ENCODE results near the gene GID4.

GID4 gene

GRCh38 chr17:18018411-18018921 is 20.7 kb upstream of the GID4 start:
- DNase-seq (ENCODE audit: insufficient read length) (no peak), FAIRE-seq (no peak)
- TF ChIP-seq POLR2AphosphoS5 (IDR thresholded peaks at IDR 0.05; ENCODE audit: low read depth, low read length) = no peak
- no peak for TF ChIP-seq POLR2A (IDR thresholded peaks at IDR 0.05; ENCODE audit: low read depth, low read length)
- no peak for TF ChIP-seq TAF1 (IDR thresholded peaks at IDR 0.05; ENCODE audit: borderline replicate concordance, low read depth, low read length)

GRCh38 chr17:18019838-18020154 is 19.4 kb upstream of the GID4 start:
- DNase-seq (ENCODE audit: insufficient read length) = no peak
- TF ChIP-seq TAF1 (IDR thresholded peaks at IDR 0.05; ENCODE audit: borderline replicate concordance, low read depth, low read length) (no peak), POLR2AphosphoS5 (IDR thresholded peaks at IDR 0.05; ENCODE audit: low read depth, low read length) (no peak), POLR2A (IDR thresholded peaks at IDR 0.05; ENCODE audit: low read depth, low read length) (no peak)
- no peak for FAIRE-seq

GRCh38 chr17:18020971-18021370 is 18.2 kb upstream of the GID4 start:
- FAIRE-seq = no peak
- DNase-seq (ENCODE audit: insufficient read length) = no peak
- no peak for TF ChIP-seq POLR2A (IDR thresholded peaks at IDR 0.05; ENCODE audit: low read depth, low read length)
- TF ChIP-seq POLR2AphosphoS5 (IDR thresholded peaks at IDR 0.05; ENCODE audit: low read depth, low read length) = no peak
- TF ChIP-seq TAF1 (IDR thresholded peaks at IDR 0.05; ENCODE audit: borderline replicate concordance, low read depth, low read length) = no peak

GRCh38 chr17:18021372-18021771 is 17.8 kb upstream of the GID4 start:
- TF ChIP-seq POLR2A (IDR thresholded peaks at IDR 0.05; ENCODE audit: low read depth, low read length) (no peak), POLR2AphosphoS5 (IDR thresholded peaks at IDR 0.05; ENCODE audit: low read depth, low read length) (no peak), TAF1 (IDR thresholded peaks at IDR 0.05; ENCODE audit: borderline replicate concordance, low read depth, low read length) (no peak)
- no peak for DNase-seq (ENCODE audit: insufficient read length)
- no peak for FAIRE-seq

- FAIRE-seq (peak; percentile 58), DNase-seq (ENCODE audit: insufficient read length) (peak; percentile 48)
- TF ChIP-seq POLR2A (IDR thresholded peaks at IDR 0.05; ENCODE audit: low read depth, low read length) (no peak), TAF1 (IDR thresholded peaks at IDR 0.05; ENCODE audit: borderline replicate concordance, low read depth, low read length) (no peak), POLR2AphosphoS5 (IDR thresholded peaks at IDR 0.05; ENCODE audit: low read depth, low read length) (no peak)
Observed at GRCh38 chr17:18025241-18025944, 13.8 kb upstream of the GID4 start.

- no peak for TF ChIP-seq POLR2A (IDR thresholded peaks at IDR 0.05; ENCODE audit: low read depth, low read length)
- FAIRE-seq = peak; percentile 9
- DNase-seq (ENCODE audit: insufficient read length) = no peak
Observed at GRCh38 chr17:18025945-18026776, 13.0 kb upstream of the GID4 start.

- TF ChIP-seq TAF1 (IDR thresholded peaks at IDR 0.05; ENCODE audit: borderline replicate concordance, low read depth, low read length) = no peak
- no peak for TF ChIP-seq POLR2A (IDR thresholded peaks at IDR 0.05; ENCODE audit: low read depth, low read length)
- FAIRE-seq = no peak
- no peak for DNase-seq (ENCODE audit: insufficient read length)
Observed at GRCh38 chr17:18027280-18027679, 11.9 kb upstream of the GID4 start.

- no peak for DNase-seq (ENCODE audit: insufficient read length)
Observed at GRCh38 chr17:18028114-18028951, 10.9 kb upstream of the GID4 start.

GRCh38 chr17:18028952-18029540 is 10.2 kb upstream of the GID4 start:
- TF ChIP-seq POLR2AphosphoS5 (IDR thresholded peaks at IDR 0.05; ENCODE audit: low read depth, low read length) (no peak), TAF1 (IDR thresholded peaks at IDR 0.05; ENCODE audit: borderline replicate concordance, low read depth, low read length) (no peak), POLR2A (IDR thresholded peaks at IDR 0.05; ENCODE audit: low read depth, low read length) (no peak)
- DNase-seq (ENCODE audit: insufficient read length) (no peak), FAIRE-seq (no peak)

More at GRCh38 chr17:18028114-18028951, 10.9 kb upstream of the GID4 start:
- no peak for FAIRE-seq
- TF ChIP-seq TAF1 (IDR thresholded peaks at IDR 0.05; ENCODE audit: borderline replicate concordance, low read depth, low read length) (no peak), POLR2AphosphoS5 (IDR thresholded peaks at IDR 0.05; ENCODE audit: low read depth, low read length) (no peak), POLR2A (IDR thresholded peaks at IDR 0.05; ENCODE audit: low read depth, low read length) (no peak)

GRCh38 chr17:18031955-18032354 is 7.3 kb upstream of the GID4 start:
- DNase-seq (ENCODE audit: insufficient read length) = no peak
- no peak for TF ChIP-seq POLR2AphosphoS5 (IDR thresholded peaks at IDR 0.05; ENCODE audit: low read depth, low read length)
- TF ChIP-seq TAF1 (IDR thresholded peaks at IDR 0.05; ENCODE audit: borderline replicate concordance, low read depth, low read length) = no peak
- FAIRE-seq = no peak

- DNase-seq (ENCODE audit: insufficient read length) (peak; percentile 63), FAIRE-seq (peak; percentile 69)
- no peak for TF ChIP-seq POLR2A (IDR thresholded peaks at IDR 0.05; ENCODE audit: low read depth, low read length)
- no peak for TF ChIP-seq POLR2AphosphoS5 (IDR thresholded peaks at IDR 0.05; ENCODE audit: low read depth, low read length)
- no peak for TF ChIP-seq TAF1 (IDR thresholded peaks at IDR 0.05; ENCODE audit: borderline replicate concordance, low read depth, low read length)
Observed at GRCh38 chr17:18033442-18034099, 5.6 kb upstream of the GID4 start.
